Testis (tissue), 3 donors: ENCODE data around the gene MBP. TPM values are rescaled to one million over a fixed set of nuclear protein-coding genes. Genes with fewer than 3 reads are reported as not detected.

Experiments used
- DNase-seq: peaks from one replicate; pipeline ENCODE4 v3.0.0-alpha.2; 2019
- H3K27ac ChIP-seq, 2 donors: fragments of 200-600 bp; sonication (generic); one replicate each; pipeline ENCODE4 v1.5.1; 2019
- H3K27me3 ChIP-seq: fragments of 200-600 bp; sonication (generic); one replicate; pipeline ENCODE4 v1.5.1; 2019
- H3K36me3 ChIP-seq: fragments of 200-600 bp; sonication (generic); one replicate; pipeline ENCODE4 v1.5.1; 2017; ENCODE audit warnings: low read depth; ENCODE audit errors: missing control alignments
- H3K4me1 ChIP-seq: fragments of 200-600 bp; sonication (generic); one replicate; pipeline ENCODE4 v1.5.1; 2019
- H3K4me3 ChIP-seq, 2 donors: fragments of 200-600 bp; sonication (generic); one replicate each; pipeline ENCODE4 v1.5.1; 2017 to 2019
- H3K9me3 ChIP-seq: fragments of 200-600 bp; sonication (generic); one replicate; pipeline ENCODE4 v1.5.1; 2017
- POLR2A ChIP-seq: fragments of 450-650 bp; IDR thresholded peaks from one replicate; pipeline ENCODE4 v1.6.1; 2017; ENCODE audit warnings: antibody characterized with exemption, mild to moderate bottlenecking, moderate library complexity
- WGBS, 2 donors: methylation state at CpG; one replicate each; pipeline ENCODE4 v1.1.5; 2018; 5-methylcytosine and 5-hydroxymethylcytosine counted together
- intact Hi-C: fragments of 100-400 bp; cut with DNase I; formaldehyde crosslinking; loops from one replicate; pipeline ENCODE4 v1.15.1; 2023; ENCODE audit warnings: low total_unique reads
- polyA plus RNA-seq: library from polyadenylated mRNA; stranded (reverse); fragments of 350-450 nt; fragmentation: Illumina TruSeq; extraction: RNeasy Lipid Tissue Mini Kit (QIAGEN cat#74804); gene quantifications from one replicate; pipeline ENCODE4 v1.2.3, GENCODE V29; 2014; ENCODE audit warnings: low read depth, low replicate concordance; ENCODE audit not compliant: insufficient read depth
- total RNA-seq, 2 donors: library from RNA; depleted of rRNA; stranded (reverse); fragments of >200 nt; gene quantifications; one replicate each; pipeline ENCODE4 v1.2.3, GENCODE V29; 2016
- TF ChIP-seq, protein P1 (sequence below), 3 experiments: fragments of 450-650 bp in 2 of 3; fragments of 200-600 bp in 1 of 3; sonication (generic) in 1 of 3; IDR thresholded peaks; one replicate each; pipeline ENCODE4 v1.5.1; 2016 to 2019; ENCODE audit warnings: antibody characterized with exemption in 3 of 3, mild to moderate bottlenecking in 2 of 3, moderate library complexity in 1 of 3

The MBP gene
- total and polyA plus RNA-seq, 3 donors from 2014 or later: 15.4 to 20.3 (median 16.7) TPM

DNA sequence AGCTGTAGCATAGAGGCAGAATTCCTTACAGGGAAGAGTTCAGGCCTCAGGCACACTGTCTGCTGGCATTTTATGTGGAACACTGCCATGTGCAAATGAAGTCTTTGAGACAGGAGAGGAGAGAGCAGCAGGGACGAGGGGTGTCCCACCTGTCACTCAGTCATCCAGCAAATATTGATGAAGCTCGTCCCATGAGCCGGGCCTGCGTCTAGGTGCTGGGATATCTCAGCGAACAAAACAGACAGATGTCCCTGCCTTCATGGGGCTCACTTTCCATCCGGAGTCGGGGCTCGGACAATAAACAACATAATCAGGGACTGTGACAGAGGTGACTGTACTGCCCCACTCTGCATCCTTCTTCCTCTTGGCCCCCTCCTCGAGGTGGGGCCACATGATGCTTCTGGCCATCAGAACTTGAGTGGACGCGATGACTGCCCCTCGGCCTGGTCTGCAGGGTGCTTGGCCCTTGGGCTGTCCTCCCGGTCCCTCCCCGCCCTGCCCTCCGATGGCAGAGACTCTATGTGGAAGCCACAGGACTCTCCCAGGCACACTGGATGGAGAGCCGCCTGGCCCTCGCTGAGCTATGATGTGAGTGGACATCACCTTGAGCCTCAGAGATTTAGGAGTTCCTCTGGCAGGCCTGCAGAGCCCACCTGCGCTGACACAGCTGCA lies 78.8 kb downstream of the MBP start:
- Histone ChIP-seq H3K4me3 (no peak overlapping the region), H3K4me1 (peaks cover 42% of the 10 kb centered on the region), H3K9me3 (no peaks in the 10 kb centered on the region), H3K27me3 (no peaks in the 10 kb centered on the region), H3K36me3 (no peaks in the 10 kb centered on the region), H3K27ac (peak overlapping the region in 1 of 2 donors; percentile 64)
- TF ChIP-seq, protein P1, sequence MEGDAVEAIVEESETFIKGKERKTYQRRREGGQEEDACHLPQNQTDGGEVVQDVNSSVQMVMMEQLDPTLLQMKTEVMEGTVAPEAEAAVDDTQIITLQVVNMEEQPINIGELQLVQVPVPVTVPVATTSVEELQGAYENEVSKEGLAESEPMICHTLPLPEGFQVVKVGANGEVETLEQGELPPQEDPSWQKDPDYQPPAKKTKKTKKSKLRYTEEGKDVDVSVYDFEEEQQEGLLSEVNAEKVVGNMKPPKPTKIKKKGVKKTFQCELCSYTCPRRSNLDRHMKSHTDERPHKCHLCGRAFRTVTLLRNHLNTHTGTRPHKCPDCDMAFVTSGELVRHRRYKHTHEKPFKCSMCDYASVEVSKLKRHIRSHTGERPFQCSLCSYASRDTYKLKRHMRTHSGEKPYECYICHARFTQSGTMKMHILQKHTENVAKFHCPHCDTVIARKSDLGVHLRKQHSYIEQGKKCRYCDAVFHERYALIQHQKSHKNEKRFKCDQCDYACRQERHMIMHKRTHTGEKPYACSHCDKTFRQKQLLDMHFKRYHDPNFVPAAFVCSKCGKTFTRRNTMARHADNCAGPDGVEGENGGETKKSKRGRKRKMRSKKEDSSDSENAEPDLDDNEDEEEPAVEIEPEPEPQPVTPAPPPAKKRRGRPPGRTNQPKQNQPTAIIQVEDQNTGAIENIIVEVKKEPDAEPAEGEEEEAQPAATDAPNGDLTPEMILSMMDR (IDR thresholded peaks at IDR 0.05): no peak
- TF ChIP-seq POLR2A: no peak
- intact Hi-C loops: loop anchor here (10.0 kb wide), 1 partner anchor 49 kb away; no protein-coding TSS in a partner anchor
- WGBS, 2 donors: 92 to 94% methylated on average over 12 to 18 of the region's 18 CpGs
- DNase-seq: no peak

DNA sequence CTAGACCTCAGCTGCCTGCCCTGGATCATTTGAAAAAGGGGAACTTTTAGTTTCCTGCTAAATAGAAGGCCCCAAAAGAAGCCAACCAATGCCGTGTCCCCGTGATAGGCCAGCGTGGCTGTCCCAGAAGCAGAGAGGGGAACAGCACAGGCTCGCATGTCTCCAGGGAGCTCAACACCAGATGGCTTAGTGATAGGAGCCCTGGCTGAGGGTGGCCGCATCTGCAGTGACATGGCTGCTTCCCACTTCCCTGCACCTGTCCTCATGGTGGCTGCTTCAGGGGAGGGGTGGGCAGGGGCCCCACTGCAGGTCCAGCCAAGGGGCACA lies 79.6 kb downstream of the MBP start:
- 83 to 87% methylated on average over 3 to 5 of the region's 5 CpGs for WGBS, 2 donors
- intact Hi-C loops: loop anchor here (10.0 kb wide), 1 partner anchor 48 kb away; no protein-coding TSS in a partner anchor
- Histone ChIP-seq H3K9me3 (no peaks in the 10 kb centered on the region), H3K27me3 (no peaks in the 10 kb centered on the region), H3K27ac (no peak overlapping the region), H3K4me3 (no peak overlapping the region), H3K36me3 (no peaks in the 10 kb centered on the region), H3K4me1 (peaks cover 34% of the 10 kb centered on the region)
- no peak for DNase-seq
- TF ChIP-seq, protein P1 (IDR thresholded peaks at IDR 0.05): no peak
- no peak for TF ChIP-seq POLR2A

DNA sequence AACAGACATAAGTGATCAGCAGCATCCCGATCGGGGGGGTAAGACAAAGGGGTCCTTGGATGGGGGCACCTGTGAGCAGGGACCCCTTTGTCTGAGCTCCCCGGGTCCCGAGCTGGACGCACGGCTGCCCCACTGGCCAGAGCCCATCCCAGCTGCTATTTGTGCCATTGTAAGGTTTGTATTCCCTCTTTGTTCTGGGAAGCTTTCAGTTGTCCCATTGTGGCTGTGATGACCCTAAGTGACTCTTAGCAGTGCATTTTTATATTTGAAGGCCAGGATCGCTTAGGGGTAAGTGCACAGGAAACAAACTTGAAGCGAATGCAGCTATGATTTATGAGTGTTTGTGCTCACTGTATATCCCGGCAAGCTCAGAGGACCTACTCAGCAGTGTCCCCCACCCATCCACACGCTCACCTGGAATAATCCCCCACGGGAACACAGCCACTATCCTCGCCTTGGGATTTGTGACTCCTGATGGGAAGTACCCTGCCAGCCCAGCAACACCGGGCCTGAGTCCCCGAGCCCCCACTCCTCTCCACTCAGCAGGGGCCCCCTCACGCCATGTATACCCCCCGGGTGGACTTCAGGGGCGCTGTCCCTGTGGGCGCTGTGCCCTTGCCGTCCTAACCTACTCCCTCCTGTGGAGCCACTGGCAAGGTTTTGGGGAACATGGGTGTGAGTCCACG lies 80.1 kb downstream of the MBP start:
- no peak overlapping the region for H3K27ac ChIP-seq
- intact Hi-C loops: loop anchor here (10.0 kb wide), 1 partner anchor 48 kb away; no protein-coding TSS in a partner anchor

DNA sequence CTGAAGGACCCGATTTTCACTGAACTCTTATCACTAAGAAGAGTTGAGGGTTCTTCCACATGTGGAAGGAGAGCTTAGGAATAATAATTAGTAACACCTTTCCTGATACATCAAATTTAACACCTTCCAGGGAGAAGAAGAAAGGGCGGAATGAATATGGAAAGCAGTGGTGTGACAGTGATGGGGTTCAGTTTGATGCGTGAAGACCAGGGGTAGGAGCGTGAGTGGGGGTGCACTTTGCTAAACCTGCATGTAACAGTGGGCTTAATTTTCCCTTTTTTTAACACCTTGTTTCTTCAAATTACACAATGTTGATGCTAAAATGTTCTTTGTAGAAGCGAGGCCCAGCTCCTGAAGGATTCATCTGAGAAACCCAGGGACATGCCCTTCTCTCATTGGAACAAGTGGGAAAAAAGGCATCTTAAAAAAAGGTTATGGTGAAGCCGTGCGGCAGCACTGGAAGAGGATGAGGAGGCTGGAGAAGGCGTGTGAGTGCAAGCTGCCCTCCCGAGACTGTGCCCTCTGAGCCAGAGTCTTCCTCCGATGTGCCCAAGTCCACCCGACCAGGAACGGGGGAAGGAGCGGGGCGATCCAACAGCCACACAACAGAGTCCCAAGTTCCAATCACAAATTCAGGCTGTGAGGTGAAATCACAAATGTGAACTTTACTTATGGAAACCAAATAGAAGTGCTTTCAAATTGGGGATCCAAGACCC lies 80.8 kb downstream of the MBP start:
- no peaks in the 10 kb centered on the region for H3K9me3 ChIP-seq
- intact Hi-C loops: loop anchor here (10.0 kb wide), 1 partner anchor 47 kb away; no protein-coding TSS in a partner anchor
- TF ChIP-seq, protein P1 (IDR thresholded peaks at IDR 0.05): no peak
- no peak for TF ChIP-seq POLR2A
- no peak overlapping the region for H3K4me3 ChIP-seq
- no peak overlapping the region for H3K27ac ChIP-seq
- no peaks in the 10 kb centered on the region for H3K27me3 ChIP-seq
- peaks cover 25% of the 10 kb centered on the region for H3K4me1 ChIP-seq
- DNase-seq: no peak
- 91 to 95% methylated on average over 14 of the region's 14 CpGs for WGBS, 2 donors
- no peaks in the 10 kb centered on the region for H3K36me3 ChIP-seq

More for the DNA sequence above, 80.1 kb downstream of the MBP start:
- no peak overlapping the region for H3K4me3 ChIP-seq
- WGBS, 2 donors: 81 to 88% methylated on average over 18 to 20 of the region's 20 CpGs
- peaks cover 32% of the 10 kb centered on the region for H3K4me1 ChIP-seq
- H3K27me3 ChIP-seq: no peaks in the 10 kb centered on the region
- H3K36me3 ChIP-seq: no peaks in the 10 kb centered on the region
- no peaks in the 10 kb centered on the region for H3K9me3 ChIP-seq
- DNase-seq: no peak
- TF ChIP-seq, protein P1 (IDR thresholded peaks at IDR 0.05): no peak
- no peak for TF ChIP-seq POLR2A
